Activated naive CD8-positive, alpha-beta T cell treated with anti-CD3 and anti-CD28 coated beads, Interleukin-2, amount 50 U/mL, for 24 hours (primary cell): ENCODE results near the gene WASF1.

Source experiments
- ATAC-seq: fragments of 150-1000 bp; cut with Tn5 transposase; one replicate; pipeline ENCODE4 v1.10.0; 2021
- DNase-seq: peaks from one replicate; pipeline ENCODE4 v3.0.0; 2021
- H3K27ac Mint-ChIP-seq: one replicate; pipeline ENCODE4 v1.8.0; 2021; ENCODE audit warnings: mild to moderate bottlenecking, mixed read lengths
- H3K27me3 Mint-ChIP-seq: one replicate; pipeline ENCODE4 v1.8.0; 2021; ENCODE audit warnings: mixed read lengths
- H3K36me3 Mint-ChIP-seq: one replicate; pipeline ENCODE4 v1.8.0; 2021; ENCODE audit warnings: low read depth, mixed read lengths
- H3K4me1 Mint-ChIP-seq: one replicate; pipeline ENCODE4 v1.8.0; 2021; ENCODE audit warnings: mixed read lengths
- H3K4me3 Mint-ChIP-seq: one replicate; pipeline ENCODE4 v1.8.0; 2021; ENCODE audit warnings: mild to moderate bottlenecking, moderate library complexity, mixed read lengths
- H3K9me3 Mint-ChIP-seq: one replicate; pipeline ENCODE4 v1.8.0; 2021; ENCODE audit warnings: mixed read lengths

Gene WASF1

DNA sequence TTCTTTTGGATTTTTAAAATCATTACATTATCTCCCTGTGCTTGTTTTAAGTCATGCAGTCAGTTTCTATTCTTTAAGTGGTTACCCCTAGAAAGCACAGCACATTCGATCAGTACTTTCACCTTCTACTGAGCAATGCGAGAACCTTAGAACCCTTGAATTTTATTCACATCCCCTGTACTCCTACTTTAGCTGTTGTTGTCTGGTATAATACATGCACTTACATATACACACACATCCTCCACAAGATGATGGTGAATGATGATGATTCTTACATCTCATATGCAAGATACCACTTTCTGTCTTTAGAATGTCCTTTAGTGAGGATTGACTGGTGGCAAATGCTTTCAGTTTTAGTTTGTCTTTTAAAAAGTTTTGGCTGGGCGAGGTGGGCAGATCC is 6.4 kb upstream of the WASF1 start:
- Mint-ChIP-seq H3K27me3 (no peaks in the 10 kb centered on the region), H3K27ac (peak overlapping the region; percentile 16), H3K4me1 (peaks cover 29% of the 10 kb centered on the region), H3K4me3 (peak overlapping the region; percentile 41), H3K36me3 (no peaks in the 10 kb centered on the region), H3K9me3 (no peaks in the 10 kb centered on the region)
- ATAC-seq, result peak; percentile 53
- DNase-seq, result no peak

DNA sequence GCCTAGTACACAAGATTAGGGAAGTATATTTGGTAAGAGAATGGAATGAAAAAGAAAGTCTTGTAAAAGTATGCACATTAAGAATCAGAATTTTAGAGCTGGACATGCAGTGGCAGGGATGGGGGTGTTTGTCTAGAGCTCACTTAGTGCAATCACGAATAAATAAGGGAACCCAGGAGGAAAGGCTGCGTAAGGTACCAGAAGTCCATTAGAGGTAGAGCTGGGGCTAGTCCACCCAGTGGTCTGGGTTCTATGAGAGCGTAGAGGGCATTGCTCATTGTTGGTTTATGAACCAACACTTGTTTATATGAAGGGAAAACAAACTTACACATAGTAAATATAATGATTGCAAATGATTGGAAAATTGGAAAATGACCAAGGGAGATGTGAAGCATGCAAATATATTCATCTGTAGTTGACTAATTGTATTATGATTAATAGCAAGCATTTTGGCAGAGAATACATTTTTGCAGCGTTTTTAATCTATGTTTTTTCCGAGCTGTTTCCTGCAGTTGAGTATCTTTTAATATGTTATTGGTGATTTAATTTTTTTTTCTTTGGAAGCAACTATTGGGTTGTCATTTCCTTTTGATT is 3.9 kb upstream of the WASF1 start:
- Mint-ChIP-seq H3K4me1 (peaks cover 27% of the 10 kb centered on the region), H3K36me3 (no peaks in the 10 kb centered on the region), H3K27ac (no peak overlapping the region), H3K4me3 (no peak overlapping the region), H3K27me3 (no peaks in the 10 kb centered on the region), H3K9me3 (no peaks in the 10 kb centered on the region)
- no peak for ATAC-seq
- no peak for DNase-seq

DNA sequence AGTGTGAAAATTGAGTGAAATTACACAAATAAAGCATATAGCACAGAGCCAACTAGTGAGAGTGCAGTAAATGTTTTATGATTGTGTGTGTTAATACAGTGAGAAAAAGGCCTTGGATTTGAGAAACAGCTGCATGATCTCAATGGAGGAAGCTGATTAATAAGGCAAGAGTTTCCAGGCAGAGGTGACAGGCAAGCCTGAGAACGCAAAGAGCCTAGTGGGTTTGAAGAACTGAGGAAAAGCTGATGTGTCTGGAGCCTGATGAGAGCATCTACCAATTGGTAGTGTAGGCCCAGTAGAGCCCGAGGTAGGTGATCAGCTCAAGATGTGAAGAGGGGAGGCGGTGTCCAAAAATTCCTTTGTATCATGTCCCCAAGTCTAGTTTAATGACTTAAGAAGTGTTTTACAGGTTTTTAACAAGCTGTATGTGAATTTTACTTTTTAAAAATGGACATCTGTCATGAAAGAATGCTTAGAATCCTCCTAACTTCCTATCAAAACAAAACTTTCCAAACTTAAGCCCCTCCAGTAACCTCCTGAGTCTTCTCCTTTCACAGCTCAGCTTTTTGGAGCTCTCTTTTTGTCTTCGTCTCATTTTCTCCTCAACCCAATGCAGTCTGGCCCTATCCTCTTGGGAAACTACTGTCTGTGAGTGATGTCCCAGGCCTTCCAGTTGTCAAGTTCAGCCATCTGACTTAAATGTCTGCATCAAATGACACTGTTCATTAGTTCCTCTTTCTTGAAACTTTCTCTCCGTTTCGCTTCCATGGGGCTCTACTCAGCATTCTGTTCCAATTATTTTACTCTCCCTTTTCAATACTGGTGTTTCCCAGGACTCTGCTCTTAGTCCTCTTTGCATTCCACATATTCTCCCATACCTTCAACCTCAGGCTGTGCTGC is 1.9 kb upstream of the WASF1 start:
- Mint-ChIP-seq H3K27me3 (peaks cover 2% of the 10 kb centered on the region), H3K9me3 (no peaks in the 10 kb centered on the region), H3K36me3 (no peaks in the 10 kb centered on the region), H3K4me1 (peaks cover 14% of the 10 kb centered on the region), H3K4me3 (no peak overlapping the region), H3K27ac (no peak overlapping the region)
- ATAC-seq, result peak; percentile 9
- DNase-seq, result no peak

DNA sequence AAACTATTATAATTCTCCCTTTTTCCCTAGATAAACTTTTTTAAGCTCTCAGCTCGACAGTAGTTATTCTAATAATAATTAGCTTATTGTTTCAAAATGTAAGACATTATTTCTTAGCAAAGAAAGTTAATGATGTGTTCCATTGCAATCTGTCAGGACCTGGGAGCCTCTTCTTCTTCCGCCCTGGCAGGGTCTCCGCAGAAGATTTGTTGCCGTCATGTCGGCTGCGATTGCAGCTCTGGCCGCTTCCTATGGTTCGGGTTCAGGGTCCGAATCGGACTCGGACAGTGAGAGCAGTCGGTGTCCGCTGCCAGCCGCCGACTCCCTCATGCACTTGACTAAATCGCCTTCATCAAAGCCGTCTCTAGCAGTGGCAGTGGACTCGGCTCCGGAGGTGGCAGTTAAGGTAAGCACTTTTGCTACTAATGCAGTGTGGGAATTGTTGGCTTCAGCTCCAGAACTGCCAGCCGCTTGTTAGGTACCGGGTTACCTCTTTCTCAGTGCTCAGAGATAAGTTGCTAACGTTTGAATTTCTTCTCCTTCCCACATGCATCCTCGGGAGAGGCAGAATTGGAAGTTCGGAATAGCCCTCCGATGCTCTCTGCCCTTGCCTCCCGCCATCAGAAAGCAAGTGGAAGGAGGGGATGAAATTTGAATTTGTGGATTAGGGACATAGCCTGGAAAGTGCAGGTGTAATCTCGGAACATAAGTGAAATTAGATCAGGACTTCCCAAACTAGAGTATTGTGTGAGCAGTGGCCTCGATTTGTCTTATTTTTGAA is 948 bp upstream of the WASF1 start, which contains the start of gene CDC40:
TSS of gene CDC40 (plus strand) at position 200 of the 781 bp plus-strand sequence. CDS start at position 218, 18 bp downstream.
- DNase-seq (peak; percentile 57), ATAC-seq (peak; percentile 47)
- Mint-ChIP-seq H3K27me3 (peaks cover 2% of the 10 kb centered on the region), H3K4me1 (peaks cover 6% of the 10 kb centered on the region), H3K27ac (no peak within 1 kb of the TSS), H3K9me3 (no peaks in the 10 kb centered on the region), H3K36me3 (no peaks in the 10 kb centered on the region), H3K4me3 (no peak within 1 kb of the TSS)

DNA sequence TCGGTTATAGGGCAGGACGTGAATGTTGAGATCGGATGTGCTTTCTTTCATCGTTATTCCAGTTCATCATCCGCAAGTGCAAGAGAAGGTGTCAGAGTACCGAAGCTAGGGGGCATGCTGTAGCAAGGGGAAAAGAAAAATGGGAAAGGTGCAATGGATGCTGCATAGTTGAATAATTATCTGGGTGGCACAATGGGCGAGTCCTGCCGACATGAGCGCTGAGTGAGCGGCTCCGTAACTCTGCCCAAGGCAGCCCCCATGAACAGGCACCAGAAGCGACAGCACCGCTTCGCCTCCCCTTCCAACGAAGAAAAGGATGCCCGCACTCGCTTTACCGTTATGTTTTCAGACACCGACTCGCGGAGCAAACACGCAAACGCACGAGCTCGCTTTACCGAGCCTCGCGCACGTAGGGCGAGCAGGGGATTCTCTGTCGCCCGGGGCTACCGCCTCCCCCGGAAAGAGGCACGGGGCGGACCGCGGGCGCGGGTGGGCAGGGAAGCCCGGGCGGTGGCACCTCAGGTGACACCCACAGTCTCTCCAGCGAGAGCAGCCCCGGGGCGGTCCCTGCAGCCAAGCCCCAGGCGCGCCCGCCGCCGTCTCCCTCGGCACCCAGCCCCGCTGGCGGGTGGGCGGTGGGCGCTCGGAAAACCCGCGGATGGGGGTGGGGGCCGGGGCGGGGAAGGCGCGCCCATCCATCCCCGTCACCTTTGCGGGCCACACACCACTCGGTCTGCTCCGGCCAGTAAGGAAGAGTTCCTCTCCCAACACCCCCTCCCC is 654 bp downstream of the WASF1 start:
- Mint-ChIP-seq H3K27me3 (peaks cover 7% of the 10 kb centered on the region), H3K27ac (peak overlapping the region; percentile 33), H3K4me3 (peak overlapping the region; percentile 81), H3K9me3 (no peaks in the 10 kb centered on the region), H3K36me3 (no peaks in the 10 kb centered on the region), H3K4me1 (peaks cover 4% of the 10 kb centered on the region)
- DNase-seq (peak; percentile 67), ATAC-seq (peak; percentile 53)

DNA sequence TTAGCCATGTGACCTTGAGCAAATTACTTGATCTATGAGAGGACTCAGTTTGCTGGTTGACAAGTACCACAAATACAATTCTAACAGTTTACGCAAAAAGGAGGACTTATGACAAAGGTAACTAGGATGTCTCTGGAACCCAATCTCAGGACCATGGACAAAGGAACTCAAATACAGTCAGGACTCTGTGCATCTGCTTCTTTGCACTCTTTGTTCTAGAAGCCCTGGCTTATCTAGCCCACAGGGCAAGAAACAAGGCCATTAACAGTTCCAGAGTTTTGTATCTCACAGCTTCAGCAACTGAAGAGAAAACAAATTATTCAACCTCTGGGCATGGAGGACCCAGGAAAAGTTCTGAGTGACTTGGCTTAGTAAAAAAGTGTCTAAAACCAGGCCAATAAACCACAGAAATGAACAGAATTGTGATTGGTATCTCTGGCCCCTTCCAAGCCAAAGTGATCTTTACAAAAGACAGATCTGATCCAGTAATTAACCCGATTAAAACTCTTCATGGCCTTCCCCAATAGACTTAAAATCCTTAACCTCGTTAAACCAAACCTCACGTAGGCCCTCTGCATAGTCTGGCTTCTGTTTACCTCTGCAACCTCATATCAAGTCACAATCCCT is 5.9 kb downstream of the WASF1 start:
- no peak for DNase-seq
- Mint-ChIP-seq H3K4me1 (peaks cover 4% of the 10 kb centered on the region), H3K27me3 (peaks cover 7% of the 10 kb centered on the region), H3K27ac (no peak overlapping the region), H3K36me3 (no peaks in the 10 kb centered on the region), H3K4me3 (no peak overlapping the region), H3K9me3 (no peaks in the 10 kb centered on the region)
- no peak for ATAC-seq

DNA sequence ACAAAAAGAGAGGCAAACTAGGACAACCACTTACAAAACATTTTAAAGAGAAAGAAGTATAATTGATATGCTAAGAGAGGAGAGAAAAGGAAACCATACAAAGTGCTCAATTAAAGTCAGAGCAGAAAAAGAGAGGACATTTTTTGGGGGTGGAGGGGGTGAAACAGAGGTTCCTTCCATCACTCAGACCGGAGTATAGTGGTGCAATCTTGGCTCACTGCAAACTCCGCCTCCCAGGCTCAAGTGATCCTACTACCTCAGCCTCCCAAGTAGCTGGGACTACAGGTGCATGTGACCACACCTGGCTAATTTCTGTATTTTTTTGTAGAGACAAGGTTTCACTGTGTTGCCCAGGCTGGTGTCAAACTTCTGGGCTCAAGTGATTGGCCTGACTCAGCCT is 9.4 kb downstream of the WASF1 start:
- no peak for DNase-seq
- H3K4me3 Mint-ChIP-seq, result no peak overlapping the region
- no peaks in the 10 kb centered on the region for H3K9me3 Mint-ChIP-seq
- H3K27ac Mint-ChIP-seq, result no peak overlapping the region
- peaks cover 6% of the 10 kb centered on the region for H3K27me3 Mint-ChIP-seq
- no peaks in the 10 kb centered on the region for H3K36me3 Mint-ChIP-seq
- no peaks in the 10 kb centered on the region for H3K4me1 Mint-ChIP-seq
- ATAC-seq, result no peak

DNA sequence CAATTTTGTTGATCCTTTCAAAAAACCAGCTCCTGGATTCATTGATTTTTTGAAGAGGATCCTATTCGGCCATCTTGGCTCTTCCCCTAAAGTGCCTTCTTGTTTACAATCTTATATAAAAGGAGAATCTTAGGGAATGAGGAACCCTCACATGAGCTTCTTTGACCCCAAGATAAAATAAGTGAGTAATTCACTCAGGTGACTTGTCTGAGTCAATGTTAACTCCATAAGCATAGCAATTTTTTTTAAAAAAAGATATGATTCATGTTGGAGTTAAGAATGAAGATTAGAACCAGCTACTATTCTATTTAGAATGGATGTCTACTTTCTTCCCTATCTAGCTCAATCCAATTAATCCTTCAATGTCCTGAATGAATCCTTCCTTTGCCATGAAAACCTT is 21.0 kb downstream of the WASF1 start:
- DNase-seq (no peak), ATAC-seq (no peak)
- H3K4me1 Mint-ChIP-seq, result peaks cover 2% of the 10 kb centered on the region
- H3K4me3 Mint-ChIP-seq, result no peak overlapping the region
- H3K36me3 Mint-ChIP-seq, result peaks cover 2% of the 10 kb centered on the region
- H3K27ac Mint-ChIP-seq, result no peak overlapping the region
- peaks cover 2% of the 10 kb centered on the region for H3K27me3 Mint-ChIP-seq
- H3K9me3 Mint-ChIP-seq, result no peaks in the 10 kb centered on the region

DNA sequence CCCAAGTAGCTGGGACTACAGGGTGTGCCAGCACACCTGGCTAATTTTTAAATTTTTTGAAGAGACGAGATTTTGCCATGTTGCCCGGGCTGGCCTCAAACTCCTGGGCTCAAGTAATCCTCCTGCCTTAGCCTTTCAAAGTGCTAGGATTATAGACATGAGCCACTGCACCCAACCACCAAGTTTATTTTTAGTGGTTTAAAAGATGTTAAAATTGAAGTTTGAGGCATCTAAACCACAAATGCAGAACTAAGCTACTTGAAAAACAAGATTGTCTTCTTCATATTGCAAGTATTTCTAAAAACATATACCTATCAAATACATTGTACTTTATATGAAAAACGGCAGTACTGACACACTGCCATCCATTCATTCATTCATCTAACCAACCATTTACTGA is 31.6 kb downstream of the WASF1 start:
- no peaks in the 10 kb centered on the region for H3K4me1 Mint-ChIP-seq
- no peak overlapping the region for H3K27ac Mint-ChIP-seq
- DNase-seq (no peak), ATAC-seq (no peak)
- no peak overlapping the region for H3K4me3 Mint-ChIP-seq
- H3K36me3 Mint-ChIP-seq, result no peaks in the 10 kb centered on the region
- peaks cover 2% of the 10 kb centered on the region for H3K27me3 Mint-ChIP-seq
- H3K9me3 Mint-ChIP-seq, result no peaks in the 10 kb centered on the region

DNA sequence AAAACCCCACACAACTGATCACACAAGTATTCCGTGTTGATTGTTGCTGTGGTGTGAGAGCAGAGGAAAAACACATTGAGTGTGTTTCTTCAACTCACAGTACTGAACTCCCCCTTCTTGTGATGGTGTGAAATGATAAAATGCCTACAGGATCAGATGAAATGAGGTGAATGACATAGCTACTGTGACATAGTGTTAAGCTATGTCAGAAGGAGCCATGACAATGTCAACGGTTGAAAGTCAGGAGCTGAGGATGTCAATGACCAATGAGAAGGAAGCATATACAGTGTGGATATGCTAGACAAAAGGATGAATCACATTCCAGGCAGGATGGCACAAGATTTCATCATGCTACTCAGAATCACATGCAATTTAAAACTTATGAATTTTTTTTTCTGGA is 38.8 kb downstream of the WASF1 start:
- H3K4me1 Mint-ChIP-seq, result no peaks in the 10 kb centered on the region
- no peak overlapping the region for H3K4me3 Mint-ChIP-seq
- peaks cover 9% of the 10 kb centered on the region for H3K27me3 Mint-ChIP-seq
- H3K36me3 Mint-ChIP-seq, result no peaks in the 10 kb centered on the region
- DNase-seq (no peak), ATAC-seq (no peak)
- H3K9me3 Mint-ChIP-seq, result no peaks in the 10 kb centered on the region
- H3K27ac Mint-ChIP-seq, result no peak overlapping the region

DNA sequence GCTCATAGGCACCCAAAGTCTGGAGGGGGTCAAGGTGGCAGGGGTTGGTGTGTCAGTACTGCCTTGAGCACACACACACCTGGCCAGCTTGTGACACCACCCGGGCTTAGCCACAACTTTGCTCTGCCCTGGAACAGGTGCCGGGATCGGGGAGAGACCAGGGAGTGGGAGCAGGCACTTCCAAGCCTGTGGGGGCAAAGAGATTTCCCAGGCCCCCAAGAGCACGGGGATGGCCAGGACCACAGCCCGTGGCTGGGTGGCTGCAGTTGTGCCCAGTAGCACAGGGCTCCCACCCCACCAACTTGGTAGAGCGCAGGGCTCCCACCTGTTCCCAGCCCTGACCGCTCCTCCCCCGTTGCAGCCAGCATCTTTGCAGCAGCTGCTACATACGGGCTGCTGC is 40.4 kb downstream of the WASF1 start:
- Mint-ChIP-seq H3K36me3 (no peaks in the 10 kb centered on the region), H3K27me3 (peaks cover 9% of the 10 kb centered on the region)
- DNase-seq, result no peak

DNA sequence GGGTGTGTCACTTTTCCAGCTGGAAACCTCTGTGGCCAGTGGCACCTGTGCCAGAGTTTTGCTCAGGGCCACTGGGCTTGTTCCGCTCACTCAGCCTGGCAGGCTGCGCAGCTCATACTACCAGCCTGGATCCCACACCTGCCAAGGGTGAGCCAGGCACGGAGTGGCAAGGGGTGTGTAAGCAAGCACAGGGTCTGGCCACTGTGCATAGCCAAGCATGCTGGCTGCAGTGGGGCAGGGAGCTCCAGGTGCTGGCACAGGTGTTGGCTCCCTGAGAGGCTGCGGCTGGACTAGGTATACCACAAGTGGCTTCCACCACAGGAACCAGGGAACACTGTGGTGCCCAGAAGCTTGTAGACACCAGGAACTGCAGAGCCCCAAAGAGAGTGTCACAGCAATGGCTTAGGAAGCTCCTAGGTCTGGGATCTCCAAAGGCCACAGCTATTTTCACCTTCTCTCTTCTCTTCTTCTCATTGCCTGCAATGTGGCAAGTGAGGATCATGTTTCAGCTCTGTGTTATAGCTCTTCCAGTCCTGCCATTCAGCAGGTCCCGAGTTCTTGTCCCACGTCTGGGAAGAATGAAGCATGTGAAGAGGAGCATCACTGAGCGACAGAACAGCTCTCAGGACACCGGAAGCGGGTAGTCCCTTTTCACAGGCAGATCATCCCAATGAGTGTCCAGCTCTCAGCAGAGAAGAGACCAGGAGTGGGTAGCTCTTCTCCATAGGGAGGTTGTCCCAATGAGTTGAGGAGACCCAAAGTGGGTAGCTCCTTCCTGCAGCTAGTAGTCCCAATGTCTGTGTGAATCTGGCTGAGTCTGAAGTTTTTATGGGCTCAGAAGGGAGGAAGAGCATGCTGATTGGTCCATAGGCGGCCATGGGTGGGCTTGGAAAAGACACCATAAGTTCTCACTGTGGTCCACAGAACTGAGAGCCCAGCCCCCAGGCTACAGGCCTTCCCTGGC is 41.3 kb downstream of the WASF1 start:
- Mint-ChIP-seq H3K4me3 (no peak overlapping the region), H3K4me1 (no peaks in the 10 kb centered on the region), H3K36me3 (no peaks in the 10 kb centered on the region), H3K27me3 (peaks cover 9% of the 10 kb centered on the region), H3K27ac (no peak overlapping the region), H3K9me3 (peaks cover 5% of the 10 kb centered on the region)
- ATAC-seq, result no peak
- no peak for DNase-seq

More for the DNA sequence above, 40.4 kb downstream of the WASF1 start:
- H3K9me3 Mint-ChIP-seq, result peaks cover 5% of the 10 kb centered on the region
- no peaks in the 10 kb centered on the region for H3K4me1 Mint-ChIP-seq
- no peak overlapping the region for H3K4me3 Mint-ChIP-seq
- no peak overlapping the region for H3K27ac Mint-ChIP-seq
- no peak for ATAC-seq

DNA sequence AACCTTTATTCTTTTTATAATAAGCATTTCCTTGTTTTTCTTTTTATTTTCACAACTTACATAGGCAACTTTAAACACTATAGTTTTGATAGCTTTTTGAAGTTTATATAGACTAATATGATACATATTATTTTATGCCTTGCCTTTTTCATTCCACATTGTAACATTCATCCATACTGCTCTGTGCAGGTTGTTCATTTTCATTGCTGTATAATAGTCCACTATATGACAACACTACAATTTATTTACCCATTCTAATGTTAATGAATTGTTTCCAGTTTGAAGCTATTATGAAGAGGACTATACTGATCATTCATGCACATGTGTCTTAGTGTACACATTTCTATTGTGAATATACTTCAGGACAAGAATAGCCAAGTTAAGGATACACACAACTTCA is 49.1 kb downstream of the WASF1 start:
- DNase-seq (no peak), ATAC-seq (no peak)
- no peaks in the 10 kb centered on the region for H3K4me1 Mint-ChIP-seq
- peaks cover 4% of the 10 kb centered on the region for H3K9me3 Mint-ChIP-seq
- H3K36me3 Mint-ChIP-seq, result no peaks in the 10 kb centered on the region
- peaks cover 2% of the 10 kb centered on the region for H3K27me3 Mint-ChIP-seq
- H3K27ac Mint-ChIP-seq, result no peak overlapping the region
- no peak overlapping the region for H3K4me3 Mint-ChIP-seq
